DOHH2 (cell line): ENCODE measurements around the gene MRPS23.

ENCODE experiments used
- EZH2phosphoT487 ChIP-seq: fragments of 200-600 bp; sonication (generic); IDR thresholded peaks from 2 replicates; pipeline ENCODE4 v1.6.1; 2017; ENCODE audit warnings: borderline replicate concordance, mild to moderate bottlenecking, antibody characterized with exemption, low read length, moderate library complexity, mixed read lengths
- TF ChIP-seq, protein P1 (sequence below): fragments of 200-600 bp; sonication (generic); IDR thresholded peaks from one replicate; pipeline ENCODE4 v1.5.1; 2014; ENCODE audit warnings: antibody characterized with exemption, mild to moderate bottlenecking, low read depth, low read length; ENCODE audit not compliant: poor library complexity, severe bottlenecking

DNA sequence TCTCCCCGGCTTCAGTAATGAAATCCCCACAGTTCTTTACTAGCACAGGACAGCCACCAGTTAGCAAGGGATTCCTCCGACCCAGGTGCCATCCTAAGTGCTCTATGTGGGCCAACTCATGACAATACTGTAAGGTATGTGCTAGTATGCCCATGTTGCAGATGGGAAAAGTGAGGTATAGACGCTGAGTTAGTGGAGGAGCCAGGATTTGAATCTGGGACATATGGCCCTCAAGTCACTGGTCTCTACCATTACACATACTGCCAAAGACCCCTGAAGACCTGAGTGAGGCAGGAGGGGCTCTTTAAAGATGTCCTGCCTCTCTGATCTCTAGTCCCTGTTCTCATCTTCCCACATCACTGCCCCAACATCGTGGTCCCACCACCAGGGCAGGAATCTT is 36.2 kb upstream of the MRPS23 start:
- TF ChIP-seq, protein P1, sequence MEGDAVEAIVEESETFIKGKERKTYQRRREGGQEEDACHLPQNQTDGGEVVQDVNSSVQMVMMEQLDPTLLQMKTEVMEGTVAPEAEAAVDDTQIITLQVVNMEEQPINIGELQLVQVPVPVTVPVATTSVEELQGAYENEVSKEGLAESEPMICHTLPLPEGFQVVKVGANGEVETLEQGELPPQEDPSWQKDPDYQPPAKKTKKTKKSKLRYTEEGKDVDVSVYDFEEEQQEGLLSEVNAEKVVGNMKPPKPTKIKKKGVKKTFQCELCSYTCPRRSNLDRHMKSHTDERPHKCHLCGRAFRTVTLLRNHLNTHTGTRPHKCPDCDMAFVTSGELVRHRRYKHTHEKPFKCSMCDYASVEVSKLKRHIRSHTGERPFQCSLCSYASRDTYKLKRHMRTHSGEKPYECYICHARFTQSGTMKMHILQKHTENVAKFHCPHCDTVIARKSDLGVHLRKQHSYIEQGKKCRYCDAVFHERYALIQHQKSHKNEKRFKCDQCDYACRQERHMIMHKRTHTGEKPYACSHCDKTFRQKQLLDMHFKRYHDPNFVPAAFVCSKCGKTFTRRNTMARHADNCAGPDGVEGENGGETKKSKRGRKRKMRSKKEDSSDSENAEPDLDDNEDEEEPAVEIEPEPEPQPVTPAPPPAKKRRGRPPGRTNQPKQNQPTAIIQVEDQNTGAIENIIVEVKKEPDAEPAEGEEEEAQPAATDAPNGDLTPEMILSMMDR = no peak
- TF ChIP-seq EZH2phosphoT487 = no peak
